HG03139 (cell line): ENCODE results near the gene MAGEB2.
"Not testable (repeated sequence)": the region's sequence is repeated elsewhere in the genome, so short reads cannot be mapped to it uniquely, and the experiment has no call there.

Source experiments
- ATAC-seq: cut with Tn5 transposase; IDR thresholded peaks from one replicate; pipeline ENCODE4 v1.9.1; 2021; ENCODE audit not compliant: unreplicated experiment

Gene MAGEB2, protein sequence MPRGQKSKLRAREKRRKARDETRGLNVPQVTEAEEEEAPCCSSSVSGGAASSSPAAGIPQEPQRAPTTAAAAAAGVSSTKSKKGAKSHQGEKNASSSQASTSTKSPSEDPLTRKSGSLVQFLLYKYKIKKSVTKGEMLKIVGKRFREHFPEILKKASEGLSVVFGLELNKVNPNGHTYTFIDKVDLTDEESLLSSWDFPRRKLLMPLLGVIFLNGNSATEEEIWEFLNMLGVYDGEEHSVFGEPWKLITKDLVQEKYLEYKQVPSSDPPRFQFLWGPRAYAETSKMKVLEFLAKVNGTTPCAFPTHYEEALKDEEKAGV

GRCh38 chrX:30215357-30215843 is at the start of gene MAGEB2:
TSS of gene MAGEB2 (plus strand) at chrX:30215563. CDS start at chrX:30218581, 3,018 bp downstream.
- no peak for ATAC-seq

- no peak for ATAC-seq
Observed at GRCh38 chrX:30170900-30171299, 44.5 kb upstream of the MAGEB2 start.

DNA sequence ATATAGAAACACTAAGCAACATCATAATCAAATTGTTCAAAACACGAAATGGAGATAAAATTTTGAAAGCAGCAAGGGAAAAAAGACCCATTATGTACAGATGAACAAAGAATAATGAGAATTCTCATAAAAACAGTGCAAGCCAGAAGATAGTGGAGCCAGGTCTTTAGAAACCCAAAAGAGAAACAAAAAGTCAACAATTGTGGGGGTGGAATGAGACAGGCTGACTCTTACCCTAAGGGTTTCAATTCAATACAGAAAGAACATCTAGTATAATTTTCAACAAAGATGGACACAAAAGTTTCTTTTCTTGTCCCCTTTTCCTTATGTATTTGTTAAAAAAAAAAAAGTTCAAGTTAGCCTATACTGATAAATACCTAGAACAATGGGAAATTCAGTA is 34.0 kb upstream of the MAGEB2 start:
- ATAC-seq: no peak

DNA sequence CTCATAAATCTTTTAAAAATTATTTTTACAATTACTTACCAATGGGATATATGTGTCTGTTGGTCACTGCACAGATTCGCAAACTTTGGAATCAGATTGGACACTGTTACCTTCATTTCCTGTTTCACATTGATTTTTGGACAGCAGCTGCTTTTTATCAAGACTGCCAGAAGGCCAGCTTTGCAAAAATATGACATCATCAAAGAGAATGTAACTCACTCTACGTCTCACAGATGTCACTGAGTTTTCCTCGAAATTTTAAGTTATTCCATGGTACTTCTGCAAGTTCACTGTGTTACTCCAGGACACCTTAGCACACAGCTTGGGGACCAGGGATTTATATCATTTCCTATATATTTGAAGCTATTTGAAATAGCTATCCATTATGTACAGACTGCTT is 31.8 kb upstream of the MAGEB2 start:
- ATAC-seq: no peak

- no peak for ATAC-seq
Observed at GRCh38 chrX:30190426-30190825, 24.9 kb upstream of the MAGEB2 start.

DNA sequence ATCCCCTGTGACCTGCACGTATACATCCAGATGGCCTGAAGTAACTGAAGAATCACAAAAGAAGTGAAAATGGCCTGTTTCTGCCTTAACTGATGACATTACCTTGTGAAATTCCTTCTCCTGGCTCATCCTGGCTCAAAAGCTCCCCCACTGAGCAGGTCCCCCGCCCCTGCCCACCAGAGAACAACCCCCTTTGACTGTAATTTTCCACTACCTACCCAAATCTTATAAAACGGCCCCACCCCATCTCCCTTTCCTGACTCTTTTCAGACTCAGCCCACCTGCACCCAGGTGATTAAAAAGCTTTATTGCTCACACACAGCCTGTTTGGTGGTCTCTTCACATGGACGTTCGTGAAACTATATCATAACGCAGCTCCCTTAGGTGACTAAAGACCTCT is 21.5 kb upstream of the MAGEB2 start:
- not testable (repeated sequence) for ATAC-seq

- ATAC-seq: no peak
Observed at GRCh38 chrX:30196322-30196721, 19.0 kb upstream of the MAGEB2 start.

DNA sequence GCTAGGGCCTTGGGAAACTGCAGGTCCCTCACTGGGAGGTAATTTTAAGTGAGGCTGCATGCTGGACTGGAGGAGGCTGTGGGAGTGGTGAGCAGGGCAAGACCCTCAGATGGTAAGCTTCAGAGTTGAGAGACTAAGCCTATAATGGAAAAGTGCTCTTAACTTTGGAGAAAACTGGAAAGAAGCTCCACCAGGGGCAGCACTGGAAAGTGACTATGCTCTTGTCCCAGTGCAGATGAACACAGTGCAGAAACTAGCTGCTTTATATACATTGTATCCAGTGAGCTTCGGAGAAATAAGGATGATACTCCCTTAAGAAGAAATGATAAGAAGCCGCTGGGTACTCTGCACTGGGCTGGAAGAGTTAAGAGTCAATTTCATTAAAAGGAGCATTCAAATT is 3.2 kb upstream of the MAGEB2 start:
- ATAC-seq: no peak

DNA sequence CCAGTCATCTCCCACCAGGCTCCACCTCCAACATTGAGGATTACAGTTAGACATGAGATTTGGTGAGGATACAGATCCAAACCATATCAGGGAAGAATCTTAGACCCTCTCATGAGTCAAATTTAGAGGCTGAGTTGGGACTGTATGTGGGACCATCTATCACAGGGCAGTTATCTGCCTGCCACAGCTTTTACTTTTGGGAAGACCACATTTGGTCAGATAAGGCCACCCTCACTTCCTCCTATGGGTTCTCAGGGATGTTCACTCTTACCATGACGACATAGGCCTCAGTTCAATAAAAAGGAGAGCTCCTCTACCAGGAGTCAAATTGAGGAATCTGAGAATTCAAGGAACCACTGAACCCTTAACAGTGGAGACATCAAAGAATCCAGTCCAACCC is 2.1 kb downstream of the MAGEB2 start:
- no peak for ATAC-seq

- no peak for ATAC-seq
Observed at GRCh38 chrX:30219372-30219771, 4.0 kb downstream of the MAGEB2 start.

- no peak for ATAC-seq
Observed at GRCh38 chrX:30220661-30221060, 5.3 kb downstream of the MAGEB2 start.

DNA sequence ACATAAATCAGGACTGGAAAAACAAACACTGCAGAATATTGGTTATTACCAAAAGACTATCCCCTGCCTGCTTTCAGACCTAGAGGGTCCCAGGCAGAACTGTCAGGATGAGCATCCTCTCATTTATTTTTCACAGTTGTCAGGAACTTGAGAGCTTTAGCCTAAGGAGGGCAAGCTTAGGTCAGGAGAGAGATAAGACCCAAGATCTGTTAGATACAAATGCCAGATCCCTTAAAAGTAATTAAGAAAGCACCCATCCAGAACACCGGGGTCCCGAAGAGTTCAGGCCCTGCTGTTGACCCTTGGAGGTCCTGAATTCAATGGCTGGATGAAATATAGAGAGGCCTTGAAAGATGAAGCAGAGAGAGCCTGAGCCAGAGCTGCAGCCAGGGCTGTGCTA is 9.2 kb downstream of the MAGEB2 start:
- ATAC-seq: no peak

- ATAC-seq: no peak
Observed at GRCh38 chrX:30228526-30228925, 13.2 kb downstream of the MAGEB2 start.

DNA sequence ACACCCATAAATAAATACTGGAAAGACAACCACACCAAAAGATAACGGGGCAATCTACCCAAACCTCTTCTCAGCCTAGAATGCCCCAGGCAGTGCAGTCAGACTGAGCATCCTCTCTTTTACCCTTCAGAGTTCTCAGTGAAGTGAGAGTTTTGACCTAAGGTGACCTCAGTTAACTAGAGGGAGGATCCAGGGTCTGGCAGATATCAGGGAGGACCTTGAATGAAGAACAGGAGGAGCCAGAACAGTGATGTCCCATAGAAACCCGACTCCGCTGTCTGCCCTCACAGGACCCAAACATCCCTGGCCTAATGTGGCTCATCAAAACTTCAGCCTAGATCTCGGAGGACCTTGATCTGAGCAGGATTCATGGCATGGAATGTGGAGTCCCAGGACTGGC is 15.0 kb downstream of the MAGEB2 start, which contains the start of gene MAGEB3:
TSS of gene MAGEB3 (plus strand) at position 263 of the 400 bp plus-strand sequence. CDS start 5,268 bp downstream, outside the sequence.
- no peak for ATAC-seq

GRCh38 chrX:30241724-30242415 is 26.5 kb downstream of the MAGEB2 start, which contains the start of gene MAGEB4:
TSS of gene MAGEB4 (plus strand) at chrX:30242000. CDS start at chrX:30242136, 136 bp downstream.
- no peak for ATAC-seq

DNA sequence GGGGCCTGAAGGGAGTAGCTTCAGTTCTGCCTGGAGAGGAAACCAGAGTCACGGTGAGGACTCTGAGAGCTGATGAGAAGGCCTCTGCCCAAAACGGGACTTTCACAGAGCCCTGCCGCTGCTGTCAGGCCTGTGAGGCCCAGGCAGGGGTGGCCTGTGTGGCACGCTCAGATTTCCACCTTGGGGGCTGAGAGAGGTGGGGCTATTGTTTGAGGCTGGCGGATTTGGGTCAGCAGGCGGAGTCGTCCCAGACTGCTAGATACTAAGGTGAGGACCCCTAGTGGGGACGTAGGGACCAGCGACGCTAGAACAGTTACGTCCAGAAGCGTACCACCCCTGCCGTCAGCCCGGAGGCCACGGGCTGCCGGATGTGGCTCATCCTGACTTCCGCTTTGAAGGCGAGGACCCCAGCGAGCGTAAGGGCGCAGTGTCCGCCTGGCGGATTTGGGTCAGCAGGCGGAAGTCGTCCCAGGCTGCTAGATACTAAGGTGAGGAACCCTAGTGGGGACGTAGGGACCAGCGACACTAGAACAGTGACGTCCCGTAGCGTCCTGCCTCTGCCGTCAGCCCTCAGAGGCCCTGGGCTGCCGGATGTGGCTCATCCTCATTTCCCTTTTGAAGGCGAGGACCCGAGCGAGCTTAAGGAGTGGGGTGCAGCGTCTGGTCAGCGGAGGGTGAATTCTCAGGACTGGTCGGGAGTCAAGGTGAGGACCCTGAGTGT is 31.6 kb downstream of the MAGEB2 start, which contains the start of gene MAGEB1:
TSS of gene MAGEB1 (plus strand) at position 378 of the 721 bp plus-strand sequence. CDS start 3,348 bp downstream, outside the sequence.
- no peak for ATAC-seq

GRCh38 chrX:30248854-30249253 is 33.5 kb downstream of the MAGEB2 start:
- ATAC-seq: no peak

DNA sequence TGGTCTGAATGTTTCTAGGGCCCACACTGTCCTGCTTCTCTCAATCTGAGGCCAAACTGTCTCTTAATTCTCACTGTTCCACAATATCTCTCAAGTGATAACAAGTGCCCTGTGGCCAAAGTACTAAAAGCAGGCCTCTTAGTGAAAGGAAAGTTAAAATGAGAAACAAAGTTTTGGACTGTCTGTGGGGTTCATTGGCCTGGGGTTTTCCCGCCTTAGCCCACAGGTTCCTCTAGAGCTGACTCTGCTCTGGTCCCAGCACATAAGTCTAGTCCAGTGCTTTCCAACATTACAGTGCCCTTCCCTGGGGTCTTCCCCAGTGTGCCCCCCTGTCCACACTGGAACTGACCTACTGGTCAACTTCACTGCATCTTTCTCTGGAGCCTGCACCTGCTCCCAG is 37.9 kb downstream of the MAGEB2 start:
- no peak for ATAC-seq

- ATAC-seq: no peak
Observed at GRCh38 chrX:30259927-30260326, 44.6 kb downstream of the MAGEB2 start.

DNA sequence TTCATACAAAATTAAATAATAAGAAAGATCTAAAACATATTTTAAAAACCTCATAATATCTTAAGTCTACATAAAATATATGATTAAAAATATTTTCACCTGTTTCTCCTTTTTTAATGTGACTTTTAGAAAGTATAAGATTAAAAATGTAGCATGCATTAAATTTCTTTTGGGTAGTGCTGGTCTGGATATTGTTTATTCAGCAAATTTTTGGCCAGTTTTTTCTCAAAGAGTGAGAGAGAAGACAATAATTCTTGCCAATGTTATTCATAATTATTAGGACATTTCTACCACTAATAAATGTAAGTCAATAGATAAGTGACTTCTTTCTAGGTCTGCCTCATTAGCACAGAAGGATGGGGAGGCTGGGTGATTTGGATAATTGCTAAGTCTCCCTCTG is 45.6 kb downstream of the MAGEB2 start:
- ATAC-seq: no peak

- ATAC-seq: no peak
Observed at GRCh38 chrX:30262763-30263162, 47.4 kb downstream of the MAGEB2 start.
